Measurements from ENCODE around the gene TXNL4A.
"Not testable (repeated sequence)": the region's sequence is repeated elsewhere in the genome, so short reads cannot be mapped to it uniquely, and the experiment has no call there.

TXNL4A gene

DNA sequence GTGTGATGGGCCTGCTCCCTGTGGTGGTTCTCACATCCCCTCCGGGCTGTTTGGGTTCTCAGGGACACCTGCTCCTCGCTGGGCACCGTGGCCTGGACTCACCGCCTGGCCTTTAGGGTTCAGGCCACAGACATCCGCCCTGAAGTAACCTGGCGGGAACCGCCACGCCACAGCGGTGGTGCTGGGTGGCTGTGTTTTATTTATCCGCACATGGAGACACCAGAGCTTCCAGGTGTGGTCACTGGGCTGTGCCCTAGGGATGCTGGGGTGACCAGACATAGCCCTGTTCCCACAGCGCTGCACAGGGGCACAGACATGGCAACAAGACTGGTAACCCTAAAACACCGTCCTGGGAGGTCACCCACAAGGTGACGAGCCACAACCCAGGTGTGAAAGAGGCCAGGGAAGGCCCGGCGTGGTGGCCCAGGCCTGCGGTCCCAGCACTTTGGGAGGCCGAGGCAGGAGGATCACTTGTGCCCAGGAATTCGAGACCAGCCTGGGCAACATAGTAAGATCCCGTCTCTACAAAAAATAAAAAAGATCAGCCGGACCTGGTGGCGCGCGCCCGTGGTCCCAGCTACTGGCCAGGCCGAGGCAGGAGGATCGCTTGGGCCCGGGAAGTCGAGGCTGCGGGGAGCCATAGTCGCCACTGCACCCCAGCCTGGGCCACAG lies 24.6 kb downstream of the TXNL4A start:
- DNase-seq (ENCODE audit: low spot score): no peak

DNA sequence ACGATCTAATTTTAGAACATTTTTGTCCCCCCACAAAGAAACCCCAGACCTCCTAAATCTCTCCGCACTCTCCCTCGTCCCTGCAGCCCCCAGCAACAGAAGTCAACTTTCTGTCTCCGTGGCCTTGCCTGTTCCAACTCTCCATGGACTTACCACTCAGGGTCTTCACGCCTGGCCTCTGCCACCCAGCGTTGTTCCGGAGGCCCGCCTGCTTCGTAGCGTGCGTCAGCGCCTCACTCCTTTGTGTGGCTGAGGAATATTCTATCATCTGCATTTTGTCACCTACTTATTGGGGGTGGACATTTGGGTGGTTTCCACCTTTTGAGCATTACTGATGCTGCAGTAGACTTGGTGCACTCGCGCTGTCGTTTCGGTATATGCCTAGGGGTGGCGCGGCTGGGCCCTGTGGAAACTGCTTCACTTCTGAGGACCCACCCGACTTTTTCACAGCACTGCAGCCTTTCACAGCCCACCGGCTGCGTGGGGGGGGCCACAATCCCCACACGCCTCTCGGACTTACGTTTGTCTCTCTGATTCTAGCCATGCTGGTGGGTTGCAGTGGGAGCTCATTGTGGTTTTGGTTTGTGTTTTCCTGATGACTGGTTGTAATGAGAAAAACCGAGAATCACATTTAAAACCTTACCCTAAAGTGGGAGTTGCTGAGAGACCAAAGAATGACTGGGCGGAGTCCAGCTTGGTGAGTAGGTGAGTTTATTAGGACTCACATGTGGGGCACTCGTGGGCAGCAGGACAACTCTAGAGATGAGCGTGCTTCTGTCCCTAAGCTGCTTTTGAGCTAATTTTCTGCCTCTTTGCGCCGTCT lies 25.3 kb downstream of the TXNL4A start:
- no peak for DNase-seq (ENCODE audit: low spot score)

GRCh38 chr18:79962311-79962710 lies 26.1 kb downstream of the TXNL4A start:
- DNase-seq (ENCODE audit: low spot score): no peak

GRCh38 chr18:79961527-79962291 lies 26.7 kb downstream of the TXNL4A start:
- no peak for DNase-seq (ENCODE audit: low spot score)

- DNase-seq (ENCODE audit: low spot score): no peak
Measured at GRCh38 chr18:79960921-79961526, 27.3 kb downstream of the TXNL4A start.

- DNase-seq (ENCODE audit: low spot score): not testable (repeated sequence)
Measured at GRCh38 chr18:79960161-79960801, 28.1 kb downstream of the TXNL4A start.

DNA sequence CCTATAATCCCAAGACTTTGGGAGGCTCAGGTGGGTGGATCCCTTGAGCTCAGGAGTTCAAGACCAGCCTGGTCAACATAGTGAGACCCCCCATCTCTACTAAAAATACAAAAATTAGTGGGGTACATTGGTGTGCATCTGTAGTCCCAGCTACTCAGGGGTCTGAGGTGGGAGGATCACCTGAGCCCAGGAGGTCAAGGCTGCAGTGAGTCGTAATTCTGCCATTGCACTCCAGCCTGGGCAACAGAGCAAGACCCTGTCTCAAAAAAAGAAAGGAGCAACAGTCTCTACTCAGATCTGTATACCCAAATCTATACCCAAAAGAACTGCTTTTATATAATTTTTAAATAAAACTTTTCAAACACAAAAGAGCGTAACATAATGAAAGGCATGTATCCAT lies 29.4 kb downstream of the TXNL4A start:
- no peak for DNase-seq (ENCODE audit: low spot score)

GRCh38 chr18:79956276-79956675 lies 32.1 kb downstream of the TXNL4A start:
- no peak for DNase-seq (ENCODE audit: low spot score)

GRCh38 chr18:79955302-79956075 lies 32.9 kb downstream of the TXNL4A start:
- DNase-seq (ENCODE audit: low spot score): no peak

DNA sequence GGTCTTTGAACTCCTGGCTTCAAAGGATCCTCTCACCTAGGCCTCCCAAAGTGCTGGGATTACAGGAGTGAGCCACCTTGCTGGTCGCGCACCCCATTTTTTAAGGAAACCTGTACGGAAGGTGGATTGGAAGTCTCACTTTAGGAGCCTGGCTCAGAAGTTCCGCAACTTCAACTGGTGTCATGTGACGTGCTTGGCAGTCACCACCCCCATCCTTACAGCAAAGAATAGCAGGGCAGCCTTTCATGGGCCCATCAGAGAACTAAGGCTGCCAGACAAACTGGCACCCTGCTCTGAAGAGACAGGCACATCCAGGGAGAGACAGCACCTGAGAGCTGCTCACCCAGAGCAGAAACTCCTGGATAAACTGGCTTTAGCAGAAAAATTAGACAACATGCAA lies 33.6 kb downstream of the TXNL4A start:
- no peak for DNase-seq (ENCODE audit: low spot score)

GRCh38 chr18:79953971-79954651 lies 34.3 kb downstream of the TXNL4A start:
- peak; percentile 28 for DNase-seq (ENCODE audit: low spot score)

- no peak for DNase-seq (ENCODE audit: low spot score)
Measured at GRCh38 chr18:79952996-79953559, 35.3 kb downstream of the TXNL4A start.

GRCh38 chr18:79952456-79952995 lies 35.8 kb downstream of the TXNL4A start:
- DNase-seq (ENCODE audit: low spot score): no peak

- DNase-seq (ENCODE audit: low spot score): peak; percentile 72
Measured at GRCh38 chr18:79951545-79952455, 36.6 kb downstream of the TXNL4A start, which contains the start of gene SLC66A2. SLC66A2 (minus strand) TSS chr18:79951653; CDS start chr18:79950926, 727 bp downstream.

GRCh38 chr18:79950515-79951341 lies 37.6 kb downstream of the TXNL4A start:
- DNase-seq (ENCODE audit: low spot score): no peak

DNA sequence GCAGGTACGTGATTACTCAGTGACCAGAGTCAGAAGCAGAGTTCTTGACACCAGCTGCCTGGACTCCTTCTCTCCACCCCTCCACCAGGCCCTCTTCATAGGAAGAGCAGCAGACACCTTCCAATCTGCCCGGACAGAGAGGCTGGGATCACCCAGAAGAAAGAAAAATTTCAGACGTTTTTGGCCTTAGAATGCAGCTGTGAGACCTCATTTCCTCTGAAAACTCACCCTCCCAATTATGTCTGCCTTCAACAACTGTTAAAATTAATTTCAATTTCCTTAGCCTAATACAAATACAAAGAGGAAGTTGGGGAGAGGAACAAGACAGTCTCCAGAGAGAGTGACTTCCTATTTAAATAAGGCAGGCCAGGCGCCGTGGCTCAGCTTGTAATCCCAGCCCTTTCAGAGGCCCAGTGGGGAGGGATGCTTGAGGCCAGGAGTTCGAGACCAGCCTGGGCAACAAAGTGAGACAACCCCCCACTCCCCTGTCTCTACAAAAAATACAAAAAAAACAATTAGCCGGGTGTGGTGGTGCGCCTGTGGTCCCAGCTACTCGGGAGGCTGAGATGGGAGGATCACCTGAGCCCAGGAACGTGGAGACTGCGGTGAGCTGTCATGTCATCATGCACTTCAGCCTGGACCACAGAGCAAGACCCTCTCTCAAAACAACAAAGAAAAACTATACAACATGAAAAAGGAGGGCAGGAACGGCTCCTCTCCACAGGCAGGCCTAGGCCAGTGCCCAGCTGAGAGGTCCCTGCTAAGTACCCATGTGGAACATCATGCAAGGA lies 38.5 kb downstream of the TXNL4A start:
- DNase-seq (ENCODE audit: low spot score): no peak

Measured in COLO829 (cell line).